Measurements from ENCODE around the gene NHP2. TPM values are rescaled to one million over a fixed set of nuclear protein-coding genes. Genes with fewer than 3 reads are reported as not detected.

The NHP2 gene
- total and polyA plus RNA-seq, 10 of the 15 experiments (the other 5 are each of a cell fraction or from before 2014, with no cell fraction given) = 39.2 to 513 (median 198) TPM

- no TSS peak for BruUV-seq (replicated peaks)
- ChIA-PET POLR2A (no interaction called here), SMC1A (ENCODE audit: uncharacterized antibody, unreplicated experiment) (no interaction called here), CTCF (no interaction called here), RAD21 (ENCODE audit: unreplicated experiment) (no interaction called here)
- no peak for DNase-seq (ENCODE audit: low read depth, low spot score)
- WGBS (ENCODE audit: insufficient coverage, insufficient replicate concordance, low lambda C conversion rate, missing lambda C conversion rate) = 32% methylated on average over 6 of the region's 6 CpGs
- in situ Hi-C loops (cut with MboI) = no loop called here
- Histone ChIP-seq H3K79me2 (ENCODE audit: control insufficient read depth, insufficient read depth, low read length) (no peaks in the 10 kb centered on the region), H3K9ac (ENCODE audit: control insufficient read depth, insufficient read depth, low read length) (no peak overlapping the region), H2AFZ (ENCODE audit: control insufficient read depth, low read depth, low read length) (no peak overlapping the region), H3K36me3 (ENCODE audit: control insufficient read depth in 2 of 2, insufficient read depth in 2 of 2, low read length in 1 of 2) (no peaks in the 10 kb centered on the region), H3K27ac (ENCODE audit: control insufficient read depth, insufficient read depth) (no peak overlapping the region), H3K4me3 (no peak overlapping the region), H3K27me3 (replicated peaks in 1 of 2; ENCODE audit: control insufficient read depth in 2 of 2, insufficient read depth in 2 of 2, low read length in 1 of 2) (no peaks in the 10 kb centered on the region; a peak in 1 of 4 replicates), H3K4me1 (ENCODE audit: control insufficient read depth, insufficient read depth, low read length) (no peaks in the 10 kb centered on the region), H3K9me3 (replicated peaks; ENCODE audit: control insufficient read depth, insufficient read depth, low read length) (no peaks in the 10 kb centered on the region), H4K20me1 (ENCODE audit: control insufficient read depth, insufficient read depth) (no peaks in the 10 kb centered on the region), H3K4me2 (ENCODE audit: control insufficient read depth, insufficient read depth) (no peak overlapping the region)
- intact Hi-C loops (cut with micrococcal nuclease; ENCODE audit: unreplicated experiment) = no loop called here
- no peak for FAIRE-seq
- ATAC-seq = no peak
- no peak for TF ChIP-seq LARP7 (IDR thresholded peaks at IDR 0.05)
- TF ChIP-seq SREBF1 (IDR thresholded peaks at IDR 0.05; ENCODE audit: low read length) = no peak
- TF ChIP-seq RAD51 (IDR thresholded peaks at IDR 0.05) = no peak
- TF ChIP-seq SPI1 (IDR thresholded peaks at IDR 0.05; ENCODE audit: borderline replicate concordance, insufficient read depth, low read depth, low read length) = no peak
- no peak for TF ChIP-seq SIN3A (IDR thresholded peaks at IDR 0.05; ENCODE audit: low read depth, low read length)
- no peak for TF ChIP-seq MTA2 (IDR thresholded peaks at IDR 0.05; ENCODE audit: low read depth)
- TF ChIP-seq NR2C2 (IDR thresholded peaks at IDR 0.05; ENCODE audit: borderline replicate concordance, control insufficient read depth, insufficient read length, low read depth) = no peak
- no peak for TF ChIP-seq NR2F1 (conservative IDR thresholded peaks at IDR 0.05)
- TF ChIP-seq HCFC1 (IDR thresholded peaks at IDR 0.05; ENCODE audit: low read length) = no peak
- TF ChIP-seq NKRF (conservative IDR thresholded peaks at IDR 0.05) = no peak
- TF ChIP-seq E2F4 (IDR thresholded peaks at IDR 0.05; ENCODE audit: low read depth, low read length) = no peak
- TF ChIP-seq YBX1 (IDR thresholded peaks at IDR 0.05) = no peak
- no peak for TF ChIP-seq USF1 (IDR thresholded peaks at IDR 0.05; ENCODE audit: borderline replicate concordance, extremely low read length, insufficient read depth, low read depth, low read length)
Observed at GRCh38 chr5:178176791-178177190, 23.1 kb upstream of the NHP2 start.
